OCI-LY7 (cell line): Measurements from ENCODE around the gene PIM2.

Source experiments
- EZH2phosphoT487 ChIP-seq: fragments of 200-600 bp; sonication (generic); IDR thresholded peaks from 2 replicates; pipeline ENCODE4 v1.6.1; 2018; ENCODE audit warnings: low read depth, borderline replicate concordance, mild to moderate bottlenecking, mixed run types, antibody characterized with exemption, low read length, moderate library complexity, mixed read lengths
- TF ChIP-seq, protein P1 (sequence below): fragments of 200-600 bp; sonication (generic); conservative IDR thresholded peaks from 2 replicates; pipeline ENCODE4 v1.5.1; 2014; ENCODE audit warnings: mild to moderate bottlenecking, antibody characterized with exemption, low read length, moderate library complexity, mixed read lengths

- TF ChIP-seq, protein P1, sequence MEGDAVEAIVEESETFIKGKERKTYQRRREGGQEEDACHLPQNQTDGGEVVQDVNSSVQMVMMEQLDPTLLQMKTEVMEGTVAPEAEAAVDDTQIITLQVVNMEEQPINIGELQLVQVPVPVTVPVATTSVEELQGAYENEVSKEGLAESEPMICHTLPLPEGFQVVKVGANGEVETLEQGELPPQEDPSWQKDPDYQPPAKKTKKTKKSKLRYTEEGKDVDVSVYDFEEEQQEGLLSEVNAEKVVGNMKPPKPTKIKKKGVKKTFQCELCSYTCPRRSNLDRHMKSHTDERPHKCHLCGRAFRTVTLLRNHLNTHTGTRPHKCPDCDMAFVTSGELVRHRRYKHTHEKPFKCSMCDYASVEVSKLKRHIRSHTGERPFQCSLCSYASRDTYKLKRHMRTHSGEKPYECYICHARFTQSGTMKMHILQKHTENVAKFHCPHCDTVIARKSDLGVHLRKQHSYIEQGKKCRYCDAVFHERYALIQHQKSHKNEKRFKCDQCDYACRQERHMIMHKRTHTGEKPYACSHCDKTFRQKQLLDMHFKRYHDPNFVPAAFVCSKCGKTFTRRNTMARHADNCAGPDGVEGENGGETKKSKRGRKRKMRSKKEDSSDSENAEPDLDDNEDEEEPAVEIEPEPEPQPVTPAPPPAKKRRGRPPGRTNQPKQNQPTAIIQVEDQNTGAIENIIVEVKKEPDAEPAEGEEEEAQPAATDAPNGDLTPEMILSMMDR: no peak
- no peak for TF ChIP-seq EZH2phosphoT487
Observed at GRCh38 chrX:48960291-48960690, 41.5 kb upstream of the PIM2 start.
